ENCODE data around the gene KCNK17.

KCNK17 gene

GRCh38 chr6:39347206-39347605 lies 33.0 kb upstream of the KCNK17 start:
- DNase-seq (ENCODE audit: extremely low read depth, insufficient read length): no peak
- no peak for TF ChIP-seq CTCF (IDR thresholded peaks at IDR 0.05; ENCODE audit: insufficient read depth, low read length, poor library complexity, severe bottlenecking)
- Histone ChIP-seq H3K27me3 (replicated peaks; ENCODE audit: control insufficient read depth, insufficient read depth, low read length) (no peaks in the 10 kb centered on the region; the same call in 1 of the 2 replicates), H3K4me3 (replicated peaks; ENCODE audit: low read depth, low read length) (no peak overlapping the region), H3K36me3 (ENCODE audit: control insufficient read depth, insufficient read depth, low read length) (no peaks in the 10 kb centered on the region)

GRCh38 chr6:39344821-39345280 lies 30.6 kb upstream of the KCNK17 start:
- no peak for DNase-seq (ENCODE audit: extremely low read depth, insufficient read length)
- TF ChIP-seq CTCF (IDR thresholded peaks at IDR 0.05; ENCODE audit: insufficient read depth, low read length, poor library complexity, severe bottlenecking): no peak
- no peak overlapping the region for H3K4me3 ChIP-seq (replicated peaks; ENCODE audit: low read depth, low read length)

GRCh38 chr6:39343396-39343870 lies 29.2 kb upstream of the KCNK17 start:
- no peak overlapping the region for H3K4me3 ChIP-seq (replicated peaks; ENCODE audit: low read depth, low read length)
- peaks cover 1% of the 10 kb centered on the region; the same call in 1 of the 2 replicates for H3K27me3 ChIP-seq (replicated peaks; ENCODE audit: control insufficient read depth, insufficient read depth, low read length)
- DNase-seq (ENCODE audit: extremely low read depth, insufficient read length): no peak
- H3K36me3 ChIP-seq (ENCODE audit: control insufficient read depth, insufficient read depth, low read length): no peaks in the 10 kb centered on the region
- TF ChIP-seq CTCF (IDR thresholded peaks at IDR 0.05; ENCODE audit: insufficient read depth, low read length, poor library complexity, severe bottlenecking): no peak

More at GRCh38 chr6:39344821-39345280, 30.6 kb upstream of the KCNK17 start:
- peaks cover 1% of the 10 kb centered on the region; the same call in 1 of the 2 replicates for H3K27me3 ChIP-seq (replicated peaks; ENCODE audit: control insufficient read depth, insufficient read depth, low read length)
- H3K36me3 ChIP-seq (ENCODE audit: control insufficient read depth, insufficient read depth, low read length): no peaks in the 10 kb centered on the region

- TF ChIP-seq CTCF (IDR thresholded peaks at IDR 0.05; ENCODE audit: insufficient read depth, low read length, poor library complexity, severe bottlenecking): no peak
Observed at GRCh38 chr6:39342692-39343395, 28.6 kb upstream of the KCNK17 start.

GRCh38 chr6:39341937-39342336 lies 27.7 kb upstream of the KCNK17 start:
- DNase-seq (ENCODE audit: extremely low read depth, insufficient read length): no peak
- no peak for TF ChIP-seq CTCF (IDR thresholded peaks at IDR 0.05; ENCODE audit: insufficient read depth, low read length, poor library complexity, severe bottlenecking)
- no peaks in the 10 kb centered on the region for H3K36me3 ChIP-seq (ENCODE audit: control insufficient read depth, insufficient read depth, low read length)

More at GRCh38 chr6:39342692-39343395, 28.6 kb upstream of the KCNK17 start:
- DNase-seq (ENCODE audit: extremely low read depth, insufficient read length): no peak
- Histone ChIP-seq H3K4me3 (replicated peaks; ENCODE audit: low read depth, low read length) (no peak overlapping the region), H3K36me3 (ENCODE audit: control insufficient read depth, insufficient read depth, low read length) (no peaks in the 10 kb centered on the region), H3K27me3 (replicated peaks; ENCODE audit: control insufficient read depth, insufficient read depth, low read length) (peaks cover 1% of the 10 kb centered on the region; the same call in 1 of the 2 replicates)

More at GRCh38 chr6:39341937-39342336, 27.7 kb upstream of the KCNK17 start:
- H3K27me3 ChIP-seq (replicated peaks; ENCODE audit: control insufficient read depth, insufficient read depth, low read length): 0 out of 2 replicates have a peak, but pooled peaks cover 1% of the 10 kb centered on the region
- H3K4me3 ChIP-seq (replicated peaks; ENCODE audit: low read depth, low read length): no peak overlapping the region
